ENCODE results near the gene ABHD16A. TPM values are rescaled to one million over a fixed set of nuclear protein-coding genes. Genes with fewer than 3 reads are reported as not detected.

Gene ABHD16A
- total and polyA plus RNA-seq, 7 donors = 26.6 to 56.6 (median 34.4) TPM

GRCh38 chr6:31715022-31715958 lies 12.2 kb upstream of the ABHD16A start, which contains the start of gene LY6G6D:
TSS of gene LY6G6D (plus strand) at chr6:31715348. CDS start at chr6:31715356, 8 bp downstream.
- no peak for DNase-seq
- H3K36me3 ChIP-seq (ENCODE audit: insufficient read depth in 1 of 2, low read depth in 1 of 2) = no peaks in the 10 kb centered on the region
- TF ChIP-seq, protein P1, sequence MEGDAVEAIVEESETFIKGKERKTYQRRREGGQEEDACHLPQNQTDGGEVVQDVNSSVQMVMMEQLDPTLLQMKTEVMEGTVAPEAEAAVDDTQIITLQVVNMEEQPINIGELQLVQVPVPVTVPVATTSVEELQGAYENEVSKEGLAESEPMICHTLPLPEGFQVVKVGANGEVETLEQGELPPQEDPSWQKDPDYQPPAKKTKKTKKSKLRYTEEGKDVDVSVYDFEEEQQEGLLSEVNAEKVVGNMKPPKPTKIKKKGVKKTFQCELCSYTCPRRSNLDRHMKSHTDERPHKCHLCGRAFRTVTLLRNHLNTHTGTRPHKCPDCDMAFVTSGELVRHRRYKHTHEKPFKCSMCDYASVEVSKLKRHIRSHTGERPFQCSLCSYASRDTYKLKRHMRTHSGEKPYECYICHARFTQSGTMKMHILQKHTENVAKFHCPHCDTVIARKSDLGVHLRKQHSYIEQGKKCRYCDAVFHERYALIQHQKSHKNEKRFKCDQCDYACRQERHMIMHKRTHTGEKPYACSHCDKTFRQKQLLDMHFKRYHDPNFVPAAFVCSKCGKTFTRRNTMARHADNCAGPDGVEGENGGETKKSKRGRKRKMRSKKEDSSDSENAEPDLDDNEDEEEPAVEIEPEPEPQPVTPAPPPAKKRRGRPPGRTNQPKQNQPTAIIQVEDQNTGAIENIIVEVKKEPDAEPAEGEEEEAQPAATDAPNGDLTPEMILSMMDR (IDR thresholded peaks at IDR 0.05) = no peak
- no peak for ATAC-seq
- WGBS, 3 donors = 38 to 60% (median 43%) methylated on average over 14 to 16 of the region's 16 CpGs
- no peak within 1 kb of the TSS for H3K4me3 ChIP-seq
- H3K9me3 ChIP-seq = no peaks in the 10 kb centered on the region
- no peaks in the 10 kb centered on the region for H3K27me3 ChIP-seq (ENCODE audit: insufficient read depth in 3 of 3, low read length in 2 of 3)
- no peaks in the 10 kb centered on the region for H3K4me1 ChIP-seq
- no peak within 1 kb of the TSS for H3K27ac ChIP-seq
- intact Hi-C loops (cut with DNase I) = no loop called here

GRCh38 chr6:31713991-31714684 lies 11.0 kb upstream of the ABHD16A start:
- ATAC-seq (no peak), DNase-seq (no peak)
- Histone ChIP-seq H3K4me3 (no peak overlapping the region), H3K27ac (no peak overlapping the region), H3K4me1 (no peaks in the 10 kb centered on the region), H3K36me3 (ENCODE audit: insufficient read depth in 1 of 2, low read depth in 1 of 2) (no peaks in the 10 kb centered on the region), H3K9me3 (no peaks in the 10 kb centered on the region), H3K27me3 (ENCODE audit: insufficient read depth in 3 of 3, low read length in 2 of 3) (no peaks in the 10 kb centered on the region)
- TF ChIP-seq, protein P1 (IDR thresholded peaks at IDR 0.05) = no peak
- intact Hi-C loops (cut with DNase I) = no loop called here
- WGBS, 3 donors = 64 to 73% (median 65%) methylated on average over 5 of the region's 5 CpGs

- DNase-seq = no peak
- WGBS, 3 donors = 76 to 87% (median 81%) methylated on average over 4 of the region's 4 CpGs
- ATAC-seq = no peak
- Histone ChIP-seq H3K27ac (no peak overlapping the region), H3K9me3 (no peaks in the 10 kb centered on the region), H3K27me3 (ENCODE audit: insufficient read depth in 3 of 3, low read length in 2 of 3) (no peaks in the 10 kb centered on the region), H3K4me3 (no peak overlapping the region), H3K4me1 (no peaks in the 10 kb centered on the region), H3K36me3 (ENCODE audit: insufficient read depth in 1 of 2, low read depth in 1 of 2) (no peaks in the 10 kb centered on the region)
- TF ChIP-seq, protein P1 (IDR thresholded peaks at IDR 0.05) = no peak
- intact Hi-C loops (cut with DNase I) = no loop called here
Observed at GRCh38 chr6:31713465-31713864, 10.3 kb upstream of the ABHD16A start.

DNA sequence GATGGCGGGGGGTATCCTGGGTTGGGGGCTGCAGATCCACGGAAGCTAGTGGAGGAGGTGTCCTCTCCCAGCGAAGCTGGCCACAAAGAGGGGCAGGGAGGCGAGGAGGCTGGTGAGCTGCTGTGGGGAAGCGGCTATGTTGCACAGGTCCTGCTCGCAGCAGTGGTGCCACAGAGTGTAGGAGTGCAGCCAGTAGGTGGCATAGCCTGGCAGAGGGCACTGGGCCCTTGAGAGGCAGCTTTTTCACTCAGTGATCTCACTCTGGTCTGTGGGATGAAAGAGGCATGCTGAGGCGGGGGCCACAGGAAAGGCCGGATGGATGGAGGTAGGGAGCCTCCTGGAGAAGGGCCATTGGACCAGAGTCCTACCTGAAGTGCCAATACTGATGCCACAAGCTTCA lies 9.2 kb upstream of the ABHD16A start:
- Histone ChIP-seq H3K27ac (no peak overlapping the region), H3K9me3 (no peaks in the 10 kb centered on the region), H3K4me1 (no peaks in the 10 kb centered on the region), H3K27me3 (ENCODE audit: insufficient read depth in 3 of 3, low read length in 2 of 3) (no peaks in the 10 kb centered on the region), H3K36me3 (ENCODE audit: insufficient read depth in 1 of 2, low read depth in 1 of 2) (no peaks in the 10 kb centered on the region), H3K4me3 (no peak overlapping the region)
- DNase-seq (no peak), ATAC-seq (no peak)
- intact Hi-C loops (cut with DNase I) = no loop called here
- TF ChIP-seq, protein P1 (IDR thresholded peaks at IDR 0.05) = no peak
- 85 to 90% (median 86%) methylated on average over 8 of the region's 8 CpGs for WGBS, 3 donors
